GM19395 (cell line): Measurements from ENCODE around the gene ALG1.
"Not testable (repeated sequence)": the region's sequence is repeated elsewhere in the genome, so short reads cannot be mapped to it uniquely, and the experiment has no call there.

Experiments
- ATAC-seq: cut with Tn5 transposase; IDR thresholded peaks from one replicate; pipeline ENCODE4 v1.9.1; 2021; ENCODE audit warnings: mild to moderate bottlenecking, moderate library complexity; ENCODE audit not compliant: unreplicated experiment

The ALG1 gene

DNA sequence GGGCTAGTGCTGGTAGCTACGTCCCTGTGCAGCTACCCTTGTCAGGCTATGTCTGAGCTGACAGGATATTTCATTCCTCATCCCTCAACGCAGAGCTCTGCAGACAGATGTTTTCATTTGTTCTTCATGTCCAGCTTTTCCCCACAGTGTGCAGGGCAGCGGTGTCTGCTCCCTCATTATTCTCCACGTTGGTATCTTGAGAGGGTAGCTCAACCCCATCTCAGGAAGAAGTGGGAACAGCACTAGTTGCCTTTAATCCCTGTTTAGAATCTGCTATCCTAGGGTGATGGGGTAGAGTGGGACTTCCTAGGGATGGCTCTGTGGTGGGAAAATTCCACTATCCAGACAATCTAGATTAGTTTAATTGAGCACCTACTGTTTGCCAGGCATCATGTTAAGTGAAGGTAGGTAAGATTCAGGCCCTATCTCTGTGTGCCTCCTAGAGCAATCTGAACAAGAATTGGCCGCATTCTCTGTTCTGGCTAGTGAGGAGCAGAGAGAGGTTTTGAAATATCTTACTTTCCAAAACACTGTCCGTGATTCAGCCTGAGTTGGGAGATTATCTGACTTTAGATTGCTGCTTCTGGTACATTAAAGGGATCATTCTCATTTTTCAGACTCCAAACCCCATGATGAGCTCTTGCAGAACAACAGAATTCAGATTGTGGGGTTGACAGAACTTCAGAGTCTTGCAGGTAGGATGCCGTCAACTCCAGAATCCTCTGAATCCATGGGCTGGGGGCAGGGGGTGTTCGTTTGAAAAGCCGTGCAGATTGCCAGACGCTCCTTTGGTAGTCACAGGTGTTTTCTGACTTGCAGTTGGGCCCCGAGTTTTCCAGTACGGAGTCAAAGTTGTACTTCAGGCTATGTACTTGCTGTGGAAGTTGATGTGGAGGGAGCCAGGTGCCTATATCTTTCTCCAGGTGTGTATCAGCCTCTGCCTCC, 963 bp downstream of the ALG1 start:
- ATAC-seq, result peak; percentile 12

DNA sequence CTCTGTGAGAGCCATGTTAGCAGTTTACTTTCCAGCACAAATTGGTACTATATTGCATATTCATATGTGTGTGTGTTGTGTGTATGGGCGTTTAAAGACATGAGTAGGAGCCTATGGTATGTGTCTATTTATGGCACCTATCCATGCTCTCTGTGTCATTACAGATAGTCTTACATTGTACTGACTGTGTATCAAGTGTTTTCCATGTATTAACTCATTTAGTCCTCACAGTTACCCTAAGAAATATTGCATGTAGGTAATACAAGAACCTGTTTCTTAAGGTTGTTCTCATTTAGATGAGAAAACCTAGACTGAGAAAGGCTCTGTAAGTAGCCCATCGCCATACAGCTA, 1.6 kb downstream of the ALG1 start:
- no peak for ATAC-seq

- ATAC-seq, result not testable (repeated sequence)
Measured at GRCh38 chr16:5073771-5074170, 2.1 kb downstream of the ALG1 start.

DNA sequence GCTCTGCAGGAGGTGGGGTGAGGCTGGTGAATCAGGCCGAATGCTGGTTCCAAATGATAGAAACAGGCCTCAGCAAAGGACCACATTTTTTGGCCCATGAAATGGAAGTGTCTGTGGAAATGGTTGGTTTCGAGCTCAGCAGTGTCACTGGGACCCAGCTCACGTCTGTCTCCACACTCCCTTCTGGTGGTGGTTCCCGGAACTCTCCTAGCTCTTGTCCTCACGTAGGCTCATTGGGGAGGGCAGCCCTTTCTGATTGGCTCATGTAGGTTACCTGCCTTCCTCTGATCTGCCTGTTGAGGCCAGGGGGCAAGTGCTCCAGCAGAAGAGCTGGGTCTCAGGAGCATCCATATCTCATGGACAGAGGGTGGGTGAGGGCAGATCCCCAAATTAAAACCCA, 4.0 kb downstream of the ALG1 start:
- ATAC-seq, result no peak

DNA sequence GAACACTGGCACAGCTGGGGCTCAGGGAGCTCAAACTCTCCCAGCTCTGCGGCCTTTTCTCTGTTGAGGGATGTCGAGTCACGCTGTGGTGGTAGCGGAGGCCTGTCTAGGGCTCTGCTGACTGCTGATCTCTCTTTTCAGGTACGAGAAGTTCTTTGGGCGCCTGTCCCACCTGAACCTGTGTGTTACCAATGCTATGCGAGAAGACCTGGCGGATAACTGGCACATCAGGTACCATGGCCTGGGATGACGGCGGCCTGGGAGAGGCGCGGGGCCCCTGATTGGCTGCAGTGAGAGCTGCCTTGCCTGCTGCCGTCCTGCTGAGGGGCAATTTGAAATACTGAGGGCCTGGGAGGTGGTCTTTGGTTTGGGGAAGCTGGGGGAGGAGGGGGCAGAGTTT, 5.7 kb downstream of the ALG1 start:
- no peak for ATAC-seq

DNA sequence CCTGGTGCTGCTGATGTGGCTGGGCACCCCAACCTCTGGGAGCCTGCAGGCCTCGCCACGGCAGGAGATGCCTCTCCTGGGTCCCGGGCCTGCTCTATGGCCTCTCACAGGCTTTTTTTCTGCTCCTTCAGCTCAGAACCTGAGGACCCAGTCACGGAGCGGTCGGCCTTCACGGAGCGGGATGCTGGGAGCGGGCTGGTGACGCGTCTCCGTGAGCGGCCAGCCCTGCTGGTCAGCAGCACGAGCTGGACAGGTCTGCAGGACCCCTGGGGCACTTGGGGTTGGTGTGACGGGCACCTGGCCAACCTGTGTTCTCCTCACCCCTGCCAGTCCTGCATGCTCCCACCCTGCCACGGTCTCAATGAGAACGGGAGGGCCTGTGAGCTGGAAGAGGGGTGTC, 7.0 kb downstream of the ALG1 start:
- ATAC-seq, result no peak

DNA sequence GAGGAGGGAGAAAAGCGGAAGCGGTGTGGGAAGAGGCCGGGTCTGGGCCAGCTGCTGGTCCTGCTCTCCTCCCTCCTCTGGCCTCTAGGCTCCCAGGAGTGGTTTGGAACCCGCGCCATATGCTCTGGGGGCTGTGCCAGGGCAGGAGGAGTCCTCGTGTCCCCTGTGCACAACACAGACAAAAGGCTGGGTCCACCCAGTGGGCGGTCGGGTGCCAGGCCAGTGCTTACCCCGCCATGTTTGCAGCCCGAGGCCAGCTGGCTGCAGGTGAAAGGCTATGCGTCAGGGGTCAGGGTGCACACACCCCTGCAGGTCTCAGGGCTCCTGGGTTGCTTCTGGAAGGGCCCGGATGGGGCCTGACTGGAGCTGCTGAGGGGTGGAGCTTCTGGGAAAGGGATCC, 8.8 kb downstream of the ALG1 start:
- not testable (repeated sequence) for ATAC-seq

GRCh38 chr16:5080996-5081395, 9.4 kb downstream of the ALG1 start:
- ATAC-seq, result not testable (repeated sequence)

- not testable (repeated sequence) for ATAC-seq
Measured at GRCh38 chr16:5083646-5084045, 12.0 kb downstream of the ALG1 start.

- ATAC-seq, result not testable (repeated sequence)
Measured at GRCh38 chr16:5084099-5084731, 12.6 kb downstream of the ALG1 start.

GRCh38 chr16:5084802-5085201, 13.2 kb downstream of the ALG1 start:
- ATAC-seq, result not testable (repeated sequence)

DNA sequence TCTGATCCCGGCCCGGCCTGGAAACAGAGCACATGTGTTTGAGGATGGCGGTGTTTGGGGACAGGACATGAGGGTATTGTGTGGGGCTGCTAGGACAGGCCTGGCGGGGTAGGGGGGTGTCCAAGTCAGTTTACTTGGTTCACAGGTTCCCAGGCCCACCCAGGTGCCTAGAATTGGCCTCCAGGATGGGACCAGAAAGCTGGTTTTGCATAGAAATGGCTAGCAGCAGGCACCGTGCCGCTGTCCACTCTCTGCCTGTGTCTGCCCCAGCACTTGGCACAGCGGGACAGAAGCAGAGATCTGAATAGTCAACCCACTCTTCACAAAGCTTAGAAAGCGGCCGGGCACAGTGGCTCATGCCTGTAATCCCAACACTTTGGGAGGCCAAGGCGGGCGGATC, 14.1 kb downstream of the ALG1 start:
- ATAC-seq, result not testable (repeated sequence)

DNA sequence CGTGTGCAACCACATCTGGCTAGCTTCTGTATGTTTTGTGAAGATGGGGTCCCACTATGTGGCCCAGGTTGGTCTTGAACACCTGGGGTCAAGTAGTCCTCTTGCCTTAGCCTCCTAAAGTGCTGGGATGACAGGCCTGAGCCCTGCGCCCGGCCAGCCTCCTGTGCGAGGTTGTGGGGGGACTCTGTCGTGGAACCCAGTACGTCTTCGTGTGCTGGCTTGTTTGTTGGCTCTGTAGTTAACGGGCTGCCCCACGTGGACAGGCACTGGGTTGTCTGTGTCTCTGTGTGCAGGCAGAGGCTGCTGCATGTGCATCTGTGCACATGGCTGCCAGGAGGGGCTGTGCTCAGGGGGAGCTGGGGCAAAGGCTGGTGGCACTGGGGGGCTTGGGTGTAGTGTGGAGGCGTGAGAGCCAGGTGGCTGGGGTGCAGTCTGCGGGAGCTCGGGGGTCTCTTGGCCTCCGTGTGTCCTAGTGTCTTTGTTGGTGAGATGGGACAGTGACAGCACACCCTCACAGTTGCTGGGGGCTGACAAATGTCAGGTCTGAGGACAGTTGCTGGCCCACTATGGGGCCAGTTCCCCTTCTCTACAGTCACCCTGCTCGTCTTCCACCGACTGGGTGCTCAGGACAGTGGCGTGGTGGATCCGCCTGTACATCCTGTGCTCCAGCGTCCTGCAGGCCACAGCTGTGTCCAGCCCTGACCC, 16.6 kb downstream of the ALG1 start:
- ATAC-seq, result not testable (repeated sequence)

- ATAC-seq, result not testable (repeated sequence)
Measured at GRCh38 chr16:5088936-5089335, 17.3 kb downstream of the ALG1 start.

DNA sequence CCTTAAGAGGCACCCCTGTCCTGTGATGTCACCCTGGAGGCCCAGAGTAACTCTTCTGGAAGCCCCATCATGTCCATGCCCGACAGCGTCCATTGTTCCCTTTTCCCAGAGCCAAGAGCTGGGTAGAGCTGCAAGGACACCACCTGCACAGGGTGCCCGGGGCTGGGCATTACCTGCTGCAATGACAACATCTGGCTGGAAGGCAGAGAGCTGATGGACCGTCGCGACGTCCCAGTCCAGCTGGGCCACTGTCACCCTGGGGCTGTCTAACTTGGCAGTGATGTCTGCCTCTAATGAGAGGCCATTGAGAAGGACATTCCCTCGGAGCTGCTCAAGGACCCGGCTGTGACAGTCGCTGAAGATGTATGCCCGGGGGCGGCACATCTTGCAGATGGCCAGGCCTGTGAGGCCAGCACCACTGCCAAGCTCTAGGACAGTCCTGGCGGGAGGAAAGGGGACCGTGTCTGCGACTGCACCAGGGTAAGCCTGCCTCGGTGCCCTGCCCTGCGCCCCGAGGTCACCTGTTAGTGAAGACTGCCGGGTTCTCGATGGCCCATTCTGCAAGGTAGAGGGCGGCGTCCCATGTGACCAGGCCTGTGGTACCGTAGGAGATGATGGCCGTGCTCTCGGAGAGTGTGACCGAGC, 18.4 kb downstream of the ALG1 start:
- not testable (repeated sequence) for ATAC-seq

DNA sequence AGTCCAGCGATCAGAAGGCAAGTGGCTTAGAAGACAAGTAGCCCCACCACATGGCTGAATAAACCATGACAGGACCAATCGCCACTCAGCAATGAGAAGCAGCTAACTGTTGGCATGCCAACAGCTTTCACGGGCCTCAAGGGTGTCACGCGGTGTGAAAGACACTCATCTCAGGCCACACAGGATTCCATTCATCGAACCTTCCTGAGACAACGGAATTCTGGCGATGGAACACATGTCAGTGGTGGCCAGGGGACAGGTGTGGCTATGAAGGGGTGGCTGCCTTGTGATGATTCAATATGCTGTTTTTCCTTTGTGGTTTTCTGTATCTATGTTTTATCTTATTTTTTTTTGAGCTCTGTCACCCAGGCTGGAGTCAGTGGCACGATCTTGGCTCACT, 18.9 kb downstream of the ALG1 start:
- ATAC-seq, result not testable (repeated sequence)

DNA sequence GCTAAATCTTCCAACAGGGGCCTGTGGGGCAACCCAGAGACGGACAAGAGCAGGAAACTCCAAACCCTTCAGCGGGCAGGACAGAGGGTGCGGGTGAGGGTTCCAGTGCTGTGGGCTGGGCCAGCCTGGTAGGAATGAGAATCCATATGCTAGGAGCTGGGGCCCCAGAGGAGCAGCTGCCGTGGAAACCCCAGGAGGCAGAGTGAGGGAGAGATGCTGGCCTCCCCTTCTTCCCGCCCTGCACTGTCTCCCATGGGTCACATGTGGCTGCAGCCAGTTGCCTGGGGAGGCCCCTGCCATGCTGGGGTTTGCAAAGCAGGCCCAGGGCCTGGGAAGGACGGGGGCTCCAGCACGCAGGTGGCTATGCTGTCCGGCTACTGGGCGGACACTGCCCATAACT, 21.4 kb downstream of the ALG1 start:
- ATAC-seq, result not testable (repeated sequence)

DNA sequence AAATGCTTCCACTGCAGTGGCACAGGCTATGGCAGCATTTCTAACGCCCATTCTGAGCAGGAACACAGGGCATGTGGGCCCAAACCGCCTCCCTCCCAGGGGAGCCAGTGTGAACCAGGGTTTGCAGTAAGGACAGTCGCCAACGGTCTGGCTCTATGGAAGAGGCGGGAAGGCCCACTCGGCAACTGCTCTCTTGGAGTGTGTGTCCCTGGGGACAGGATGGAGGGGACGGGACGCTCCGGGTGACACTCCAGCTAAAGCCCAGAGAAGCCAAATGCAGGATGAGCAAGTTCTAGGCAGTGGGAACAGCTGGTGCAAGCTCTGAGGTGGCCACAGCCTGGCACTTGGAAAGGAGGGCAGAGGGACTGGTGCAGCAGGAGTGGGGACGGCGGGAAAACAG, 22.1 kb downstream of the ALG1 start:
- not testable (repeated sequence) for ATAC-seq

DNA sequence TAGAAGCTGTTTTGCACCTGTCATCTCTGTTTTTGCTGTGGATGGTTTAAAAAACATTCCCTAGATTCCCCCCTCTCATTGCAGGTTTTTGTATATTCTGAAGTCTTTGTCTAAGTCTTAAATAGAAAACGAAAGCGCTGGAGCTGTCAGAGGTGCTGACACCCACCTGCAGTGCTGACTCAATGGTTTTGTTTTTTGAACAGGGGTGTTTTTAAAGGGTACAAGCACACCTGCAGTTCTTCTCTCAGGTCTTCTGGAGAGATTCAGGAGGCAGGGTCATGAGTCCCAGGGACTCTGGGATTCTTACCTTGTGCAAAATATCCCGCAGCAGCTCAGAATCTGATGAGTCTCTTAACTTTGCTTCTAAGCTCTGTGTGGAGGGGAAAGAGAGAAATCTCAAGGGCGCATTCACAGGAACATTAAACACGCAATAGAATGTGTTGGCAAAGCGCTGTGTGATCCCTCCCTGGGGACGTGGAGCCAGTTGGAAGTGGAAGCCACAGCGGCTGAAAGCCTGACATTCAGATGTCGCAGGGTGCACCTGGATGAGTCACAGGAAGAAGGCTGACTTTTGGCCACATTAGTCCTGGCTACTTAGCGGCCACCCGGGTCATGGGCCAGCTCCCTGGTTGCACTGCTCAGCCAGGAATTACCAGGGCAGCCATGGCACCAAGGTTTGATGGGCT, 23.6 kb downstream of the ALG1 start:
- ATAC-seq, result not testable (repeated sequence)

- not testable (repeated sequence) for ATAC-seq
Measured at GRCh38 chr16:5096437-5097060, 24.9 kb downstream of the ALG1 start.
